IPS-20b (cell line): ENCODE data around the gene BCAP29.

ENCODE experiments used
- H3K27ac ChIP-seq: one replicate; pipeline ENCODE4 v1.5.1; 2013; ENCODE audit warnings: low read length
- H3K27me3 ChIP-seq: 2 replicates; pipeline ENCODE4 v1.6.1; 2013; ENCODE audit warnings: mild to moderate bottlenecking, low read length, inconsistent platforms; ENCODE audit not compliant: insufficient read depth
- H3K36me3 ChIP-seq: 2 replicates; pipeline ENCODE4 v1.6.1; 2013; ENCODE audit warnings: low read depth, mild to moderate bottlenecking, inconsistent platforms, low read length, moderate library complexity; ENCODE audit not compliant: insufficient read depth
- H3K4me1 ChIP-seq: 2 replicates; pipeline ENCODE4 v1.6.1; 2013; ENCODE audit warnings: mild to moderate bottlenecking, control low read depth, inconsistent platforms, low read length, moderate library complexity; ENCODE audit not compliant: insufficient read depth
- H3K4me3 ChIP-seq: 2 replicates; pipeline ENCODE4 v1.5.1; 2013; ENCODE audit warnings: mild to moderate bottlenecking, low read length, inconsistent platforms
- H3K9ac ChIP-seq: 2 replicates; pipeline ENCODE4 v1.6.1; 2013; ENCODE audit warnings: low read depth, mild to moderate bottlenecking, inconsistent platforms, low read length, moderate library complexity
- H3K9me3 ChIP-seq: 2 replicates; pipeline ENCODE4 v1.6.1; 2013; ENCODE audit warnings: mild to moderate bottlenecking, low read depth, low read length, inconsistent platforms; ENCODE audit not compliant: insufficient read depth

BCAP29 gene

DNA sequence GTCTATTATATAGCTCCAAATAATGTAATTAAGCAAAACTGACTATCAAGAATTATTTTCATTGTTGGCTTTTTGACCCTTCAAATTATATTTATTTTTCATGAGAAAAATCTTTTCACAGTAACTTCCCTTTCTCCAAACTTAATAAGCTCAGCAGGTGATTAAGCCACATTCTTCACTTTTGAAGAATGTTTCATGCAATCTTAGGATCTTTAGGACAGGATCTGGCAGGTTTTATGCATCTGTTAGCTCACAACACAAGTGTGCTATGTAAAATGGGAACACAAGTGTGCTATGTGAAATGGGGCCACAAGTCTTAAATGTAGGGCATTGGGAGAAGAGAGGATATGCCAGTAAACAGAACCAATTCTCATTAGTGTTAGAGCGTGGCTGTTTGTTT is 26.3 kb downstream of the BCAP29 start:
- Histone ChIP-seq H3K9ac (no peak overlapping the region), H3K4me1 (no peaks in the 10 kb centered on the region), H3K27ac (no peak overlapping the region), H3K9me3 (no peaks in the 10 kb centered on the region), H3K36me3 (peaks cover 6% of the 10 kb centered on the region; the same call in 1 of the 2 replicates), H3K27me3 (no peaks in the 10 kb centered on the region), H3K4me3 (no peak overlapping the region)

DNA sequence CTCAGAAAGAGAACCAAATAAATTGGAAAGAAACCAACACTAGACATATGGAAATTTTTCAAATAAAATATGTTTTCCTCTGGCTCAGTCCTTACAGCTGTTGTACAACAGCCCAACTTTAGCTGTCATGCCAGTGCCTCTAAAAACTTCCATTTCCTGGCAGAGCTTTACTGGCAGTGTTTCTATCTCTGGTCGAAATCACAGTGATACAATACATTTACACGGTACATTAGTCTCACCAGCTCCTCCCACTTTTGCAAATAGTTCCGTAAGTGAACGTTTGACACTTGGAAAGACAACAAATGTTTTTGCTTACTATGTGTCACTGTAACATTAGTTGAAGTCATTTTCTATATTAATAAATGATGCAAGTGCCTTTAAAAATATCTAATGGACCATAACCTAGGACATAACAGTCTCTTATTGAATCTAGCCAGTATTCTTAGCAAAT is 29.8 kb downstream of the BCAP29 start:
- H3K27ac ChIP-seq = no peak overlapping the region
- no peaks in the 10 kb centered on the region for H3K4me1 ChIP-seq
- peaks cover 13% of the 10 kb centered on the region; the same call in 1 of the 2 replicates for H3K36me3 ChIP-seq
- H3K9me3 ChIP-seq = no peaks in the 10 kb centered on the region
- no peak overlapping the region for H3K4me3 ChIP-seq
- no peaks in the 10 kb centered on the region for H3K27me3 ChIP-seq
- no peak overlapping the region for H3K9ac ChIP-seq

GRCh38 chr7:107610323-107610722 is 30.3 kb downstream of the BCAP29 start:
- Histone ChIP-seq H3K9ac (no peak overlapping the region), H3K27ac (no peak overlapping the region), H3K36me3 (peaks cover 13% of the 10 kb centered on the region; the same call in 1 of the 2 replicates), H3K9me3 (no peaks in the 10 kb centered on the region), H3K4me3 (no peak overlapping the region), H3K27me3 (no peaks in the 10 kb centered on the region), H3K4me1 (no peaks in the 10 kb centered on the region)

- H3K4me3 ChIP-seq = no peak overlapping the region
- H3K27ac ChIP-seq = no peak overlapping the region
- no peaks in the 10 kb centered on the region for H3K9me3 ChIP-seq
- H3K27me3 ChIP-seq = no peaks in the 10 kb centered on the region
- no peak overlapping the region for H3K9ac ChIP-seq
- H3K36me3 ChIP-seq = peaks cover 13% of the 10 kb centered on the region; the same call in 1 of the 2 replicates
- no peaks in the 10 kb centered on the region for H3K4me1 ChIP-seq
These were observed 33.4 kb downstream of the BCAP29 start for GRCh38 chr7:107613439-107613838.

GRCh38 chr7:107613948-107614347 is 33.9 kb downstream of the BCAP29 start:
- Histone ChIP-seq H3K4me1 (no peaks in the 10 kb centered on the region), H3K27me3 (no peaks in the 10 kb centered on the region), H3K36me3 (peaks cover 13% of the 10 kb centered on the region; the same call in 1 of the 2 replicates)

DNA sequence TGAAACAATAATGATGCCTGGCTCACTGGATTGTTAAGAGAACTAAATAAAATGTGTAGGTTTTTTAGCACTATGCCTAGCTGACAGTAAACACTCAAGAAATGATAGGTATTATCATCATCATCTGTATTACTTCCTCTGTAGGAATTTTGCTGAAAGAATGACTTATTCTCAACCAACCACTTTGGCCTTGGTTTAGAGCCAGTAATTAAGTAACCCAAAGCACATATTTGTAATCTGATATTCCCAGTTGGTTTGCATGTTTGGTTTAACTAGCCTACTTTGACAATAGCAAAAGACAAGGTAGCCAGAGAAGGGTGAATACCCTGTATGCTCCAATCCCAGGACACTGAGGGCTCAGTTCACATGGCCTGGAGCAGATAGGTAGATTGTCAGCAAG is 34.4 kb downstream of the BCAP29 start:
- Histone ChIP-seq H3K4me3 (no peak overlapping the region), H3K36me3 (peaks cover 13% of the 10 kb centered on the region; the same call in 1 of the 2 replicates), H3K27ac (no peak overlapping the region), H3K27me3 (no peaks in the 10 kb centered on the region), H3K9ac (no peak overlapping the region), H3K9me3 (no peaks in the 10 kb centered on the region), H3K4me1 (no peaks in the 10 kb centered on the region)

More at GRCh38 chr7:107613948-107614347, 33.9 kb downstream of the BCAP29 start:
- Histone ChIP-seq H3K9me3 (no peaks in the 10 kb centered on the region), H3K27ac (no peak overlapping the region), H3K4me3 (no peak overlapping the region), H3K9ac (no peak overlapping the region)

DNA sequence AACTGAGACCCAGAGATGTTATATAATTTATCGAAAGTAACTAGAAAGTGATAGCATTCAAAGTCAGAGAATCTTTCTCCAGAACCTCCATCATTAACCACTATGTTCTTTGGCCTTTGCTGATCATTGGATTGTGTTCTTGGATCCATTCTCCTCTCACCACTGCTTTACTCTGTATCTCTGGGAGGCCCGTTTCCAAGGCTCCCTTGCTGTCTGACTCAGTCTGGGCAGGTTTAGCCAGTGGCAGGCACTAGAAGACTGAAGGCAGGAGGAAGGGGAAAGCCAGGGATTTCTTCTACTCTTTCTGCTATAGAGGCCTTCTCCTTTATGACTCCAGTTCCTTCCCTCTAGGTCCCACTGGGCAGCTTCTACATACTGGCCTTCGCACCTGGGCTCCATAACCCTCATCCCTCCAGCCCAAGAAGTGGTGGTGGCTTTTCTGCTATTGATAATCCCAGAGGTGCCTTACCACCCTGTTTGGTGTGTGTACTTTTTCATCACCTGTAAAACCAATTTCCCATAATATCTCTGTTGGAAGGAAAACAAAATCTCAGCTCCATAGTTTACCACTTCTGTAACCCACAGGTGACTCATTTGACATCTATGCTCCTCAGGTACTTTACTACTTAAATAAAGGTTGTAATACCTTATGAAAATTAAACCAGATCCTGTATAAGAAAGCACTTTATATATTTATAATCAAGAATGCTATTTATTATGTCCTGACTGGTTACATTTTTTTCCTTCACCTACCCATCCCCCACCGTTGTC is 36.0 kb downstream of the BCAP29 start:
- Histone ChIP-seq H3K27me3 (no peaks in the 10 kb centered on the region), H3K4me1 (no peaks in the 10 kb centered on the region), H3K4me3 (no peak overlapping the region), H3K27ac (no peak overlapping the region), H3K9ac (no peak overlapping the region), H3K36me3 (peaks cover 13% of the 10 kb centered on the region; the same call in 1 of the 2 replicates), H3K9me3 (no peaks in the 10 kb centered on the region)

GRCh38 chr7:107622429-107622828 is 42.4 kb downstream of the BCAP29 start:
- Histone ChIP-seq H3K36me3 (no peaks in the 10 kb centered on the region), H3K4me3 (no peak overlapping the region), H3K9ac (no peak overlapping the region), H3K9me3 (no peaks in the 10 kb centered on the region), H3K27me3 (no peaks in the 10 kb centered on the region), H3K4me1 (no peaks in the 10 kb centered on the region), H3K27ac (no peak overlapping the region)

DNA sequence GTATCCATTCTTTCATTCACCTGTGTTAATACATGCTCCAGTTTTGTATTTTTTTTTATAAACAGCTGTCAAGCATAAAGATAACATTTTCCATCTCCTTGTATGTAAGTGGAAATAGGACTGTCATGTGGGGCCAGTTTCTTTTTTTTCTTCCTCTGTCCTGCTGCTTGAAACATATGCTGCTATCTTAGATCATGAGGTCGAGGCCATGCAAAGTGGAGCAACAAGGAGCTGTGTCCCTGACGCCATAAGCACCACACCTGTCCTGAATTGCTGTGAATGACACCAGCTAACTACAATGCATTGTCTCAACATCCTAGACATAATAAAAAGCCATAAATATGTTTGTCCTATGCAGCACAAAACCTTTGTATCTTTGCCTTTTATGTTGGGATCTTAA is 42.8 kb downstream of the BCAP29 start:
- Histone ChIP-seq H3K27me3 (no peaks in the 10 kb centered on the region), H3K36me3 (no peaks in the 10 kb centered on the region), H3K4me3 (no peak overlapping the region), H3K9me3 (no peaks in the 10 kb centered on the region), H3K27ac (no peak overlapping the region), H3K4me1 (no peaks in the 10 kb centered on the region), H3K9ac (no peak overlapping the region)

DNA sequence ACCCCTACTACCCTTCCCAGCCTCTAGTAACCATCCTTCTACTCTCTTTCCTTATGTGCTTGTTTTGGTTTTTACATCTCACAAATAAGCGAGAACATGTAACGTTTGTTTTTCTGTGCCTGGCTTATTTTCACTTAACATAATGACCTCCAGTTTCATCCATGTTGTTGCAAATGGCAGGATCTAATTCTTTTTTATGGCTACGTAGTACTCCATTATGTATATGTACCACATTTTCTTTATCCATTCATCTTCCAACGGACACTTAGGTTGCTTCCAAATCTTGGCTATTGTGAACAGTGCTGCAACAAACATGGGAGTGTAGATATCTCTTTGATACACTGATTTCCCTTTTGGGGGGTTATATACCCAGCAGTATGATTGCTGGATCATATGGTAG is 47.0 kb downstream of the BCAP29 start:
- H3K9ac ChIP-seq = no peak overlapping the region
- no peak overlapping the region for H3K27ac ChIP-seq
- H3K36me3 ChIP-seq = no peaks in the 10 kb centered on the region
- H3K27me3 ChIP-seq = no peaks in the 10 kb centered on the region
- H3K4me3 ChIP-seq = no peak overlapping the region
- no peaks in the 10 kb centered on the region; the same call in 1 of the 2 replicates for H3K4me1 ChIP-seq
- H3K9me3 ChIP-seq = no peaks in the 10 kb centered on the region

- Histone ChIP-seq H3K4me1 (peaks cover 2% of the 10 kb centered on the region; the same call in 1 of the 2 replicates), H3K4me3 (no peak overlapping the region), H3K27ac (no peak overlapping the region), H3K36me3 (no peaks in the 10 kb centered on the region), H3K9ac (no peak overlapping the region), H3K27me3 (no peaks in the 10 kb centered on the region), H3K9me3 (no peaks in the 10 kb centered on the region)
These were observed 48.5 kb downstream of the BCAP29 start for GRCh38 chr7:107628461-107629064.

DNA sequence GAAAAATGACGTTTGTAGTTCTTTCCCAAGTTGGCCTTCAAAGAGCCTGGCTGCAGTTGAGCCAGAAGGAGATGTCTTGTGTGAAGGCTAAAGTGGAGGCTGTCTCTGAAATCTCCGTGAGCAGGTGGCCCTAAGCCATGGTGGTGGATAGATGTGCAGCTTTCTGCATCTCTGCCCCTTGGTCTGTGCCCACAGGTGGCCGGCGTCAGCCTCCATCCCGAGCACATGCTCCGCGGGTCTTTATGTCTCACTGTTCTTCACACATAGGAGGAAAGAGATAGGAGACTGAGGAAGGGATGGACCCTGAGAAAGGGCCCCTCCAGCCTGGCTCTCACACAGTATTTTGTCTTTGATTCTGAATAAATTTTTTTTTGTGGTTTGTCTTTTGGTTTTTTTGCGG is 50.3 kb downstream of the BCAP29 start:
- H3K4me1 ChIP-seq = peaks cover 2% of the 10 kb centered on the region; the same call in 1 of the 2 replicates

More for the DNA sequence above, 50.3 kb downstream of the BCAP29 start:
- Histone ChIP-seq H3K27me3 (no peaks in the 10 kb centered on the region), H3K27ac (no peak overlapping the region), H3K9me3 (no peaks in the 10 kb centered on the region), H3K9ac (no peak overlapping the region), H3K36me3 (no peaks in the 10 kb centered on the region), H3K4me3 (no peak overlapping the region)
